HG03103 (cell line): ENCODE data around the gene MSH3.
"Not testable (repeated sequence)": the region's sequence is repeated elsewhere in the genome, so short reads cannot be mapped to it uniquely, and the experiment has no call there.

Experiments used
- ATAC-seq: cut with Tn5 transposase; IDR thresholded peaks from one replicate; pipeline ENCODE4 v1.9.1; 2021; ENCODE audit warnings: low read depth; ENCODE audit not compliant: unreplicated experiment

Gene MSH3

GRCh38 chr5:80884086-80884813 is 229.8 kb downstream of the MSH3 start:
- ATAC-seq = no peak

- ATAC-seq = no peak
Measured at GRCh38 chr5:80884929-80885328, 230.5 kb downstream of the MSH3 start.

DNA sequence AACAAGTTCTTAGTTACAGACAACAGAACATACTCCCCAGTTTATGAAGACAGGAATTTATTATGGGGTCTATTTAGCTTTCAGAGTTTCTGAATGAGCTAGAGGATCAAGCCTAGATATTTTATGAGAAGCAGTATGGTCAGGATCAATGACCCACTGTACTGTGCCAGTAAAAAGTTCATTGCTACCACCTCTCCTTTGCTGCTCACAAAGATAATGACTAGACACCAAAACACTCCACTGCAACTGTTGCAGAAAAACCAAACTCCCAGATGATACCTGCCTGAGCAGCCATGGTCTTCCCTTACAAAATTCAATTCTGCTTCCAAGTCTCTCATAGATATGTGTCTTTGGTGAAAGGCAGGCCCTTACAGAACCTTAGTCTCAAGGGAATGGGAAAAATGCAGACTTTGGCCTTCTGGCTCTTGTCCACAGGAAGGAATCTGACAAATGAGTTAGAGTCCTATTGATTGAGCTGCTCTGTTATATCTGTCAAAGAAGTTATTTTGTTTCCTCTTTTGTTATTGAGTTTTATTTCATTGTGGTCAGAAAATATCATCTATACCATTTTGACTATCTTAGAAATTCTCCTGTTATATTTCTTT is 231.0 kb downstream of the MSH3 start:
- no peak for ATAC-seq

GRCh38 chr5:80894083-80894482 is 239.6 kb downstream of the MSH3 start:
- ATAC-seq = no peak

DNA sequence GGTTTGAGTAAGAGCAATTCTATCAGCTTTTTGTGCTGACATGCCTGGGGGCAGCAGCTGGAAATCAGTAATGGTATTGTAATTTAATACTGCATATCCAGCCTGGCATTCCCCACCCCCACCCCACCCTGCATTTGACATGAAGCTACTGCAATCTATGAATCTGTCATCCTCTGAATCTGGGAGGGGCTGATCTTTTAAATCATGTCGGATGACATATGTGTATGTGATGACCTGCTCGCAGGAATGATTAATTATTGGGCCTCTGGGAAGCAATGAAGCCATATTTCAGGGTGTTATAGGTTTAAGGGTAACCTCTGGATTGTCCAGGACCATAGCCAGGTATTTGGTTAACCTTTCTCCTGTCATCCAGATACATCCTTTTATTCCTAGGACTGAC is 241.1 kb downstream of the MSH3 start:
- ATAC-seq = no peak

- ATAC-seq = not testable (repeated sequence)
Measured at GRCh38 chr5:80902624-80903023, 248.2 kb downstream of the MSH3 start.

- ATAC-seq = no peak
Measured at GRCh38 chr5:80904533-80905187, 250.2 kb downstream of the MSH3 start.

- ATAC-seq = no peak
Measured at GRCh38 chr5:80905405-80905804, 251.0 kb downstream of the MSH3 start.

DNA sequence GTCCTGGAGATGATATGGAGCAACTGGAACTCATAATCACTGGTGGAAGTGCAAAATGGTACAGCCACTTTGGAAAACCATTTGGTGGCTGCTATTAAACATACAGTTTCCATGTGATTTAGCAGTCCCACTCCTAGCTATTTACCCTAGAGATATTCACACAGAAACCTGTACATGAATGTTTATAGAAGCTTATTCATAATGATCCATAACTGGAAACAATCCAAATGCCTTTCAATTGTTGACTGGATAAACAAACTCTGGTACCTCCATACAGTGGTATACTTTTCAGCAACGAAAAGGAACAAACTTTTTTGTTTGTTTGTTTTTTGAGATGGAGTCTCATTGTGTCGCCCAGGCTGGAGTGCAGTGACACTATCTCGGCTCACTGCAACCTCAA is 258.0 kb downstream of the MSH3 start:
- ATAC-seq = no peak

GRCh38 chr5:80915716-80916115 is 261.3 kb downstream of the MSH3 start:
- ATAC-seq = no peak

DNA sequence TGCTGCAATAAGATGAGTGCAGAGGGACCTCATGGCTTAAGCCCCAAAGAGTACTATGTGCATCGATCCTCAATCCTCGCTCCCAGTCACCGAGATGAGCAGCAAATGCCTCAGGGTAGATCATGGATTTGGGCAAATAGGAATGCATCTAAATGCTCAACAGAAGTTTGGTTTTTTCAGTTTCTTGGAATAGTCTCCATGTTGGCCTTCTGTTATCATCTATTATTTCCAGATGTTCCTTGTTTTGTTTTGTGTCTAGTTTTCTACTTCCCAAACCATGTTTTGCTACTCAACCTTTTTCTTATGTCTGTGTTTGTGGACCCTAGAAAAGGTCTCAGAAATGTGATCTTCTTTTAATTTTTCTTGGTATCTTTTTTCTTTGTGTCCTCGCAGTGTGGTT is 262.2 kb downstream of the MSH3 start:
- ATAC-seq = no peak

DNA sequence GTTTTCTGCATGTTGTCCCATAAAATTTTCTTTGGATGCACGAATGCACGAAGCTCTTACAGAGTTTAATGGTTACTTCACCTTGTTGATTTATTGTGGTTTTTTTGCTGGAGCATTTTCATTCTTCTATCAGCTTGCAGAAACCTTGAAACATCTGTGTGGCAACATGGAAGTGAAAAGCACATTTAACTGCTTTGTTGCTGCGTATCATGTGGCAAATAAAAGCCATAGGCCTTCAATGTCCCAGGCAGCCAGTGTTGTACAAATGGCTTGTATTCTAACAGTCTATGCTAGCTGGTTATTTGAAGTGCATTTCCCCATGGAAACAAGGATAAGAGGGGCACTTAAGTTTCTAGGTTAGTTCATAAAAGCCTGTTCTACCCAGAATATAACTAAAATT is 263.2 kb downstream of the MSH3 start:
- ATAC-seq = no peak

GRCh38 chr5:80919678-80920196 is 265.3 kb downstream of the MSH3 start:
- no peak for ATAC-seq

DNA sequence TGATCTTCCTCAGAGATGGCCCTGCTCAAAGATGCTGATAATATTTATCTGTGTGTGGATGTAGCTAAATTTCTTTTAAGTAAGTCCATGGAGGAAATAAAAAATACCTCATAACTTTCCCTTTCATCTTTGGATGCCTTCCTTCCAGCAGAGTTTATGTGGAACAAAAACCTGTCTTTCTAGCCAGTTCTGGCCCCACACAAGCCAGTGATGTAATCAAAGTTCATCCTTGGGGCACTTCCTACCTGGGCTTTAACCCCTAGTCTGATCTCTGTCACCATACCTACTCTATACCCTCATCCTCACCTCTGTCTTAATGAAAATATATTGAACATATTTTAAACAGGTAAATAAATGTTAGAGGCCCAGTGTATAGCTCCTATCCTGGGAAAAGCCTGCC is 265.9 kb downstream of the MSH3 start:
- ATAC-seq = no peak

DNA sequence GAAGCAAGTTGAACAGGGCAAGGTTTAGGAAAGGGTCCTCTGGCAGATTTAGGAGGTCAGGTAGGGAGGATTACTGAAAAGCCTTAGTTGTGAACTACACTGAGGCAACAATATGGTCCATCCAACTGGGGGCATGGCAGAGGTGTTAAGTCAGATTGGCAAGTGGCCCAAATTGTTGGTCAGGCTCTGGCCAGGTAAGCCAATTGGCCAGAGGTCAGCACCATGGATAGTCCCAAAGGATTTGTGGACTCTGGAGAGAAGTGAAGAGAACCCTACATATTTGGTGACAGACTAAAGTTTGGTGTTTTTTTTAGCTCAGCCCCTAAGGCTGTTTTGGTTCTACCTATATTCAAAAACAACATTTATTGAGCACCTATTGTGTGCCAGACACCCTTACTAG is 266.6 kb downstream of the MSH3 start:
- no peak for ATAC-seq

DNA sequence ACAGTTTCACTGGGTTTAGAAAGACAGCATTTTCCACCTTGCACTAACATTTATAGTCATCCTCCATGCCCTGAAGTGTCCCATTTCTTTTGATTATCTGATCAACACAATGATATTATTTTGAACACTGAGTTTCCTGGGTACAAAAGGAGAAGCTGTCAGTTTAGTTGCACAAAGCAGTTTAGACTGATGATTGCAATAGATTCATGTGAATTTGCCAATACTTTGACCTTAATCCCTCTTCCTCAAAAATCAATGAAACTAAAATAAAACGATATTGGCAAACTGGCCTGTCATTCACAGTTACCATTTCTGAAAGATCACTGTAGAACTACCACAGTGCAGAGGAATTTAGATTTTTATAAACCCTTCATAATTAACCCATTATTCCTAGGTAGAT is 271.5 kb downstream of the MSH3 start:
- ATAC-seq = no peak
